Measurements from ENCODE around the gene AGO3.

Gene AGO3

GRCh38 chr1:36094621-36095061 lies 163.7 kb downstream of the AGO3 start:
- in situ Hi-C loops (cut with MboI; ENCODE audit: low sequenced_read_pairs): no loop called here

GRCh38 chr1:36095760-36096405 lies 165.0 kb downstream of the AGO3 start:
- in situ Hi-C loops (cut with MboI; ENCODE audit: low sequenced_read_pairs): no loop called here

- in situ Hi-C loops (cut with MboI; ENCODE audit: low sequenced_read_pairs): no loop called here
These were observed 165.9 kb downstream of the AGO3 start for GRCh38 chr1:36096500-36097432.

GRCh38 chr1:36097693-36098585 lies 167.0 kb downstream of the AGO3 start:
- in situ Hi-C loops (cut with MboI; ENCODE audit: low sequenced_read_pairs): no loop called here

- in situ Hi-C loops (cut with MboI; ENCODE audit: low sequenced_read_pairs): no loop called here
These were observed 167.9 kb downstream of the AGO3 start for GRCh38 chr1:36098650-36099365.

- in situ Hi-C loops (cut with MboI; ENCODE audit: low sequenced_read_pairs): loop anchor here (25.0 kb wide), 1 partner anchor 312 kb away; no protein-coding TSS in a partner anchor
These were observed 168.9 kb downstream of the AGO3 start for GRCh38 chr1:36099681-36100341.

- in situ Hi-C loops (cut with MboI; ENCODE audit: low sequenced_read_pairs): loop anchor here (25.0 kb wide), 1 partner anchor 312 kb away; no protein-coding TSS in a partner anchor
These were observed 169.5 kb downstream of the AGO3 start for GRCh38 chr1:36100376-36100775.

- in situ Hi-C loops (cut with MboI; ENCODE audit: low sequenced_read_pairs): loop anchor here (25.0 kb wide), 1 partner anchor 311 kb away; no protein-coding TSS in a partner anchor
These were observed 170.6 kb downstream of the AGO3 start for GRCh38 chr1:36101546-36101945.

GRCh38 chr1:36106269-36106668 lies 175.4 kb downstream of the AGO3 start:
- in situ Hi-C loops (cut with MboI; ENCODE audit: low sequenced_read_pairs): loop anchor here (25.0 kb wide), 1 partner anchor 306 kb away; no protein-coding TSS in a partner anchor

GRCh38 chr1:36107394-36107793 lies 176.5 kb downstream of the AGO3 start:
- in situ Hi-C loops (cut with MboI; ENCODE audit: low sequenced_read_pairs): loop anchor here (25.0 kb wide), 1 partner anchor 305 kb away; no protein-coding TSS in a partner anchor

GRCh38 chr1:36108314-36108713 lies 177.4 kb downstream of the AGO3 start:
- in situ Hi-C loops (cut with MboI; ENCODE audit: low sequenced_read_pairs): loop anchor here (25.0 kb wide), 1 partner anchor 304 kb away; no protein-coding TSS in a partner anchor

GRCh38 chr1:36109041-36109679 lies 178.3 kb downstream of the AGO3 start:
- in situ Hi-C loops (cut with MboI; ENCODE audit: low sequenced_read_pairs): loop anchor here (25.0 kb wide), 1 partner anchor 303 kb away; no protein-coding TSS in a partner anchor

- in situ Hi-C loops (cut with MboI; ENCODE audit: low sequenced_read_pairs): loop anchor here (25.0 kb wide), 1 partner anchor 301 kb away; no protein-coding TSS in a partner anchor
These were observed 180.2 kb downstream of the AGO3 start for GRCh38 chr1:36111151-36111550.

GRCh38 chr1:36112823-36113222 lies 181.9 kb downstream of the AGO3 start:
- in situ Hi-C loops (cut with MboI; ENCODE audit: low sequenced_read_pairs): loop anchor here (25.0 kb wide), 1 partner anchor 299 kb away; no protein-coding TSS in a partner anchor

- in situ Hi-C loops (cut with MboI; ENCODE audit: low sequenced_read_pairs): loop anchor here (25.0 kb wide), 1 partner anchor 298 kb away; no protein-coding TSS in a partner anchor
These were observed 183.5 kb downstream of the AGO3 start for GRCh38 chr1:36114371-36114770.

- in situ Hi-C loops (cut with MboI; ENCODE audit: low sequenced_read_pairs): loop anchor here (25.0 kb wide), 1 partner anchor 297 kb away; no protein-coding TSS in a partner anchor
These were observed 184.3 kb downstream of the AGO3 start for GRCh38 chr1:36115200-36115669.

GRCh38 chr1:36115931-36116330 lies 185.0 kb downstream of the AGO3 start:
- in situ Hi-C loops (cut with MboI; ENCODE audit: low sequenced_read_pairs): loop anchor here (25.0 kb wide), 1 partner anchor 296 kb away; no protein-coding TSS in a partner anchor

- in situ Hi-C loops (cut with MboI; ENCODE audit: low sequenced_read_pairs): loop anchor here (25.0 kb wide), 1 partner anchor 295 kb away; no protein-coding TSS in a partner anchor
These were observed 186.0 kb downstream of the AGO3 start for GRCh38 chr1:36116901-36117300.
